ENCODE results near the gene SGK2. TPM values are rescaled to one million over a fixed set of nuclear protein-coding genes. Genes with fewer than 3 reads are reported as not detected.

The SGK2 gene
- polyA plus RNA-seq, 2 of the 4 experiments (the other 2 are of a cell fraction): 9.4 to 12.2 TPM

DNA sequence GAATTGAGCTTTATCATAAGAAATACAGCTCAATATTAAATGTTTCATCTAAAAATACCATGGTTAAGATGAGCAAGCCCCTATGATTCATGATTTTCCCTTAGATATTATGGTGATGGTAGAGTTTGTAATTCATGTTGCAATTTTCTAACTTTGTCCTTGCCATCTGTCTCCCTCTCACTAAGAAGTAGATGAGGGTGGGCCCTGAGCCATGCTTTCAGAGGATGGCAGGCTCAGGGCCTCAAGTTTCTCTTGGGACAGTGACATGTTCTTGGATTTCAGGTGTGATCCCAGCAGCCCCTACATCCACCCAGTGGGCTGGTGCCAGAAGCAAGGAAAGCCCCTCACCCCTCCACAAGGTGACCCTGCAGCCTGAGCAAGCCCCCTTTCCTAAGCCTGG is 25.8 kb upstream of the SGK2 start:
- ATAC-seq: no peak
- Histone ChIP-seq H3K9me3 (no peaks in the 10 kb centered on the region), H3K4me1 (peaks cover 11% of the 10 kb centered on the region; the same call in 2 of the 3 replicates), H3K27ac (no peak overlapping the region), H3K4me2 (no peak overlapping the region), H3K4me3 (no peak overlapping the region)
- ChIA-PET POLR2A (no interaction called here), CTCF (interaction anchor here (0.6 to 1.3 kb wide), 3 partner anchors 15 to 159 kb away, joined by 3 to 6 read pairs (median 4); partner anchors contain the start of gene IFT52)
- FAIRE-seq: no peak
- TF ChIP-seq FOSL2 (IDR thresholded peaks at IDR 0.05) (no peak), FOSL2 (CRISPR knock-in tag; IDR thresholded peaks at IDR 0.05) (no peak), FOSB (CRISPR knock-in tag; IDR thresholded peaks at IDR 0.05) (no peak), GATA3 (IDR thresholded peaks at IDR 0.05; ENCODE audit: borderline replicate concordance) (no peak), POLR2A (IDR thresholded peaks at IDR 0.05; ENCODE audit: low read length) (no peak), KDM1A (IDR thresholded peaks at IDR 0.05; ENCODE audit: low read depth) (no peak), MAX (IDR thresholded peaks at IDR 0.05) (no peak), MYC (IDR thresholded peaks at IDR 0.05; ENCODE audit: borderline replicate concordance, low read length) (no peak), EHMT2 (IDR thresholded peaks at IDR 0.05; ENCODE audit: low read depth) (no peak), CHD4 (IDR thresholded peaks at IDR 0.05; ENCODE audit: borderline replicate concordance) (no peak), RAD21 (conservative IDR thresholded peaks at IDR 0.05 in 1 of 2, IDR thresholded peaks at IDR 0.05 in 1 of 2) (no peak), RNF2 (IDR thresholded peaks at IDR 0.05; ENCODE audit: borderline replicate concordance, low read depth) (no peak), ESRRA (IDR thresholded peaks at IDR 0.05; ENCODE audit: borderline replicate concordance, low read length) (no peak), CBX8 (IDR thresholded peaks at IDR 0.05) (no peak), TP53 (CRISPR knock-in tag; IDR thresholded peaks at IDR 0.05) (no peak), USF2 (IDR thresholded peaks at IDR 0.05) (no peak), RARB (CRISPR knock-in tag; IDR thresholded peaks at IDR 0.05) (no peak), HOXB13 (CRISPR knock-in tag; IDR thresholded peaks at IDR 0.05; ENCODE audit: low read depth) (no peak), MAZ (IDR thresholded peaks at IDR 0.05; ENCODE audit: borderline replicate concordance, low read depth, low read length) (no peak)
- no peak for DNase-seq (ENCODE audit: low read depth in 1 of 2, low spot score in 1 of 2)

- Histone ChIP-seq H3K4me2 (no peak overlapping the region), H3K4me1 (peaks cover 11% of the 10 kb centered on the region; the same call in 2 of the 3 replicates), H3K27ac (no peak overlapping the region), H3K4me3 (no peak overlapping the region), H3K9me3 (no peaks in the 10 kb centered on the region)
- 84% methylated on average over 7 of the region's 7 CpGs for WGBS (ENCODE audit: missing lambda C conversion rate)
- no peak for FAIRE-seq
- no peak for DNase-seq (ENCODE audit: low read depth in 1 of 2, low spot score in 1 of 2)
- no peak for ATAC-seq
- ChIA-PET POLR2A (no interaction called here), CTCF (interaction anchor here (1.2 kb wide), 1 partner anchor 158 kb away, joined by 6 read pairs; no protein-coding TSS in a partner anchor)
- no peak for TF ChIP-seq BHLHE40 (IDR thresholded peaks at IDR 0.05; ENCODE audit: low read depth, low read length)
- no peak for TF ChIP-seq JUN (IDR thresholded peaks at IDR 0.05)
- no peak for TF ChIP-seq PHF8 (IDR thresholded peaks at IDR 0.05; ENCODE audit: borderline replicate concordance, low read depth)
- TF ChIP-seq HOXB13 (CRISPR knock-in tag; IDR thresholded peaks at IDR 0.05; ENCODE audit: low read depth): no peak
- TF ChIP-seq MYC (IDR thresholded peaks at IDR 0.05; ENCODE audit: borderline replicate concordance, low read length): no peak
- TF ChIP-seq, protein P1, sequence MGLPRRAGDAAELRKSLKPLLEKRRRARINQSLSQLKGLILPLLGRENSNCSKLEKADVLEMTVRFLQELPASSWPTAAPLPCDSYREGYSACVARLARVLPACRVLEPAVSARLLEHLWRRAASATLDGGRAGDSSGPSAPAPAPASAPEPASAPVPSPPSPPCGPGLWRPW (IDR thresholded peaks at IDR 0.05): no peak
- no peak for TF ChIP-seq ATOH8 (CRISPR knock-in tag; IDR thresholded peaks at IDR 0.05; ENCODE audit: low read depth)
Observed at GRCh38 chr20:43534016-43534415, 24.8 kb upstream of the SGK2 start.
